ENCODE measurements around the gene C12orf76. TPM values are rescaled to one million over a fixed set of nuclear protein-coding genes. Genes with fewer than 3 reads are reported as not detected.

Gene C12orf76
- total and polyA plus RNA-seq, 10 of the 15 experiments (the other 5 are each of a cell fraction or from before 2014, with no cell fraction given) = 3.6 to 20.4 (median 10.7) TPM

- Histone ChIP-seq H3K4me1 (ENCODE audit: control insufficient read depth, insufficient read depth, low read length) (no peaks in the 10 kb centered on the region), H3K27ac (ENCODE audit: control insufficient read depth, insufficient read depth) (no peak overlapping the region), H3K4me2 (ENCODE audit: control insufficient read depth, insufficient read depth) (no peak overlapping the region), H3K9me3 (replicated peaks; ENCODE audit: control insufficient read depth, insufficient read depth, low read length) (no peaks in the 10 kb centered on the region), H3K79me2 (ENCODE audit: control insufficient read depth, insufficient read depth, low read length) (no peaks in the 10 kb centered on the region), H3K27me3 (replicated peaks in 1 of 2; ENCODE audit: control insufficient read depth in 2 of 2, insufficient read depth in 2 of 2, low read length in 1 of 2) (no peaks in the 10 kb centered on the region), H3K4me3 (no peak overlapping the region), H3K9ac (ENCODE audit: control insufficient read depth, insufficient read depth, low read length) (no peak overlapping the region), H4K20me1 (ENCODE audit: control insufficient read depth, insufficient read depth) (no peaks in the 10 kb centered on the region), H2AFZ (ENCODE audit: control insufficient read depth, low read depth, low read length) (no peak overlapping the region), H3K36me3 (ENCODE audit: control insufficient read depth in 2 of 2, insufficient read depth in 2 of 2, low read length in 1 of 2) (peaks cover 10 to 31% of the 10 kb centered on the region in 2 experiments)
- intact Hi-C loops (cut with micrococcal nuclease; ENCODE audit: unreplicated experiment) = no loop called here
- no peak for TF ChIP-seq PML (IDR thresholded peaks at IDR 0.05; ENCODE audit: low read length)
- no peak for TF ChIP-seq SMAD1 (IDR thresholded peaks at IDR 0.05; ENCODE audit: low read depth, partially characterized antibody)
- TF ChIP-seq STAT1 (conservative IDR thresholded peaks at IDR 0.05) = no peak
- TF ChIP-seq YBX1 (IDR thresholded peaks at IDR 0.05) = no peak
- no peak for TF ChIP-seq FOS (IDR thresholded peaks at IDR 0.05; ENCODE audit: borderline replicate concordance, extremely low read depth, insufficient read length)
- TF ChIP-seq USF2 (IDR thresholded peaks at IDR 0.05; ENCODE audit: borderline replicate concordance, low read depth, low read length) = no peak
- no peak for TF ChIP-seq SMC3 (IDR thresholded peaks at IDR 0.05; ENCODE audit: borderline replicate concordance, low read length)
- no peak for TF ChIP-seq ZNF592 (IDR thresholded peaks at IDR 0.05)
- no TSS peak for BruUV-seq (replicated peaks)
- ChIA-PET CTCF (no interaction called here), RAD21 (ENCODE audit: unreplicated experiment) (interaction anchor here (1.0 kb wide), 1 partner anchor 24 kb away, joined by 4 read pairs; no protein-coding TSS in a partner anchor), SMC1A (ENCODE audit: uncharacterized antibody, unreplicated experiment) (interaction anchor here (1.2 kb wide), 1 partner anchor 11 kb away, joined by 3 read pairs; no protein-coding TSS in a partner anchor), POLR2A (no interaction called here)
- DNase-seq (ENCODE audit: low read depth, low spot score) = no peak
- no peak for FAIRE-seq
- in situ Hi-C loops (cut with MboI) = no loop called here
- WGBS (ENCODE audit: insufficient coverage, insufficient replicate concordance, low lambda C conversion rate, missing lambda C conversion rate) = 86% methylated on average over 6 of the region's 6 CpGs
- no peak for ATAC-seq
Measured at GRCh38 chr12:110028323-110028722, 20.0 kb downstream of the C12orf76 start.

Measured in GM12878 (cell line).